HepG2 (cell line): ENCODE measurements around the gene FAM118B. TPM values are rescaled to one million over a fixed set of nuclear protein-coding genes. Genes with fewer than 3 reads are reported as not detected.

ENCODE experiments used
- ATF1 ChIP-seq: IDR thresholded peaks from 2 replicates; pipeline ENCODE4 v1.6.1; 2016; ENCODE audit warnings: mild to moderate bottlenecking, control low read depth
- BRD4 ChIP-seq: sonication (generic); formaldehyde crosslinking; IDR thresholded peaks from 2 replicates; pipeline ENCODE4 v1.4.0; 2020; ENCODE audit warnings: missing genetic modification reagents
- GABPB1 ChIP-seq: IDR thresholded peaks from 2 replicates; pipeline ENCODE4 v1.6.1; 2016; ENCODE audit warnings: mild to moderate bottlenecking, missing genetic modification reagents, moderate library complexity, missing compliant biosample characterization
- HES4 ChIP-seq: sonication (generic); formaldehyde crosslinking; IDR thresholded peaks from 2 replicates; pipeline ENCODE4 v1.9.0; 2021; ENCODE audit warnings: mild to moderate bottlenecking, missing genetic modification reagents, borderline replicate concordance
- HMGA1 ChIP-seq: sonication (generic); formaldehyde crosslinking; conservative IDR thresholded peaks from 2 replicates; pipeline ENCODE4 v1.4.0; 2020; ENCODE audit warnings: missing genetic modification reagents
- LRRFIP1 ChIP-seq: sonication (generic); formaldehyde crosslinking; conservative IDR thresholded peaks from 2 replicates; pipeline ENCODE4 v1.4.0; 2020; ENCODE audit warnings: missing genetic modification reagents
- MXD4 ChIP-seq: IDR thresholded peaks from 2 replicates; pipeline ENCODE4 v1.6.1; 2016; ENCODE audit warnings: mild to moderate bottlenecking, missing biosample characterization, missing genetic modification reagents
- RAD21 ChIP-seq: fragments of 450-650 bp; formaldehyde crosslinking; IDR thresholded peaks from 2 replicates; pipeline ENCODE4 v1.5.0; 2020; ENCODE audit warnings: mild to moderate bottlenecking
- SSRP1 ChIP-seq: IDR thresholded peaks from 2 replicates; pipeline ENCODE4 v1.6.1; 2016; ENCODE audit warnings: control low read depth
- ZBTB10 ChIP-seq: sonication (generic); formaldehyde crosslinking; IDR thresholded peaks from 2 replicates; pipeline ENCODE4 v1.4.0; 2020; ENCODE audit warnings: missing genetic modification reagents, borderline replicate concordance
- ZNF292 ChIP-seq: sonication (generic); formaldehyde crosslinking; IDR thresholded peaks from 2 replicates; pipeline ENCODE4 v1.8.1; 2022; ENCODE audit warnings: mild to moderate bottlenecking, low read depth, missing genetic modification reagents, borderline replicate concordance
- ZNF484 ChIP-seq: sonication (generic); formaldehyde crosslinking; IDR thresholded peaks from 2 replicates; pipeline ENCODE4 v1.5.1; 2020; ENCODE audit warnings: mild to moderate bottlenecking, low read depth, missing genetic modification reagents, borderline replicate concordance
- ZNF556 ChIP-seq: sonication (generic); formaldehyde crosslinking; IDR thresholded peaks from 2 replicates; pipeline ENCODE4 v1.4.0; 2020; ENCODE audit warnings: mild to moderate bottlenecking, missing genetic modification reagents, borderline replicate concordance
- ZNF598 ChIP-seq: sonication (generic); formaldehyde crosslinking; IDR thresholded peaks from 2 replicates; pipeline ENCODE4 v1.5.1; 2020; ENCODE audit warnings: mild to moderate bottlenecking, missing genetic modification reagents, borderline replicate concordance
- ZNF790 ChIP-seq: sonication (generic); formaldehyde crosslinking; IDR thresholded peaks from 2 replicates; pipeline ENCODE4 v1.8.0; 2022; ENCODE audit warnings: missing genetic modification reagents, mild to moderate bottlenecking, borderline replicate concordance
- polyA plus RNA-seq, 8 experiments: library from polyadenylated mRNA; depleted of rRNA in 3 of 8; stranded (reverse) in 7 of 8; unstranded in 1 of 8; fragments of >200 nt; fragmentation: Illumina TruSeq in 4 of 8; extraction: Trizol in 4 of 8; gene quantifications; 2 replicates each; pipeline versions ENCODE4 v1.2.1 to v1.2.3, GENCODE V29; 2011 to 2016; ENCODE audit warnings: low read depth in 4 of 8, missing spikeins in 1 of 8, mixed read lengths in 1 of 8; ENCODE audit not compliant: insufficient read depth in 1 of 8
- total RNA-seq, 5 experiments: library from RNA; depleted of rRNA; stranded (reverse); fragments of >200 nt; fragmentation: Illumina TruSeq; extraction: Trizol; gene quantifications; 2 replicates each; pipeline ENCODE4 v1.2.3, GENCODE V29; 2016; ENCODE audit warnings: low read depth in 1 of 5
- TF ChIP-seq, protein P1 (sequence below): sonication (generic); formaldehyde crosslinking; IDR thresholded peaks from 2 replicates; pipeline ENCODE4 v1.4.0; 2020; ENCODE audit warnings: missing genetic modification reagents, borderline replicate concordance
- TF ChIP-seq, protein P2 (sequence below): sonication (generic); formaldehyde crosslinking; IDR thresholded peaks from 2 replicates; pipeline ENCODE4 v1.5.0; 2020; ENCODE audit warnings: missing genetic modification reagents
- TF ChIP-seq, protein P3 (sequence below): sonication (generic); formaldehyde crosslinking; IDR thresholded peaks from 2 replicates; pipeline ENCODE4 v1.4.0; 2020; ENCODE audit warnings: missing genetic modification reagents

The FAM118B gene
- total and polyA plus RNA-seq, 2 of the 13 experiments (the other 11 are each of a cell fraction or from before 2014, with no cell fraction given), result 10.2 to 25.7 TPM

GRCh38 chr11:126303623-126304456 is 92.3 kb downstream of the FAM118B start, which contains the start of gene DCPS (continued):
- no peak for TF ChIP-seq HMGA1 (CRISPR knock-in tag)
- peak; percentile 93; the same call in 1 of the 2 replicates for TF ChIP-seq HES4 (CRISPR knock-in tag)
- TF ChIP-seq, protein P1, sequence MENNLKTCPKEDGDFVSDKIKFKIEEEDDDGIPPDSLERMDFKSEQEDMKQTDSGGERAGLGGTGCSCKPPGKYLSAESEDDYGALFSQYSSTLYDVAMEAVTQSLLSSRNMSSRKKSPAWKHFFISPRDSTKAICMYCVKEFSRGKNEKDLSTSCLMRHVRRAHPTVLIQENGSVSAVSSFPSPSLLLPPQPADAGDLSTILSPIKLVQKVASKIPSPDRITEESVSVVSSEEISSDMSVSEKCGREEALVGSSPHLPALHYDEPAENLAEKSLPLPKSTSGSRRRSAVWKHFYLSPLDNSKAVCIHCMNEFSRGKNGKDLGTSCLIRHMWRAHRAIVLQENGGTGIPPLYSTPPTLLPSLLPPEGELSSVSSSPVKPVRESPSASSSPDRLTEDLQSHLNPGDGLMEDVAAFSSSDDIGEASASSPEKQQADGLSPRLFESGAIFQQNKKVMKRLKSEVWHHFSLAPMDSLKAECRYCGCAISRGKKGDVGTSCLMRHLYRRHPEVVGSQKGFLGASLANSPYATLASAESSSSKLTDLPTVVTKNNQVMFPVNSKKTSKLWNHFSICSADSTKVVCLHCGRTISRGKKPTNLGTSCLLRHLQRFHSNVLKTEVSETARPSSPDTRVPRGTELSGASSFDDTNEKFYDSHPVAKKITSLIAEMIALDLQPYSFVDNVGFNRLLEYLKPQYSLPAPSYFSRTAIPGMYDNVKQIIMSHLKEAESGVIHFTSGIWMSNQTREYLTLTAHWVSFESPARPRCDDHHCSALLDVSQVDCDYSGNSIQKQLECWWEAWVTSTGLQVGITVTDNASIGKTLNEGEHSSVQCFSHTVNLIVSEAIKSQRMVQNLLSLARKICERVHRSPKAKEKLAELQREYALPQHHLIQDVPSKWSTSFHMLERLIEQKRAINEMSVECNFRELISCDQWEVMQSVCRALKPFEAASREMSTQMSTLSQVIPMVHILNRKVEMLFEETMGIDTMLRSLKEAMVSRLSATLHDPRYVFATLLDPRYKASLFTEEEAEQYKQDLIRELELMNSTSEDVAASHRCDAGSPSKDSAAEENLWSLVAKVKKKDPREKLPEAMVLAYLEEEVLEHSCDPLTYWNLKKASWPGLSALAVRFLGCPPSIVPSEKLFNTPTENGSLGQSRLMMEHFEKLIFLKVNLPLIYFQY, result peak; percentile 86
- peak; percentile 84 for TF ChIP-seq GABPB1 (CRISPR knock-in tag)
- TF ChIP-seq, protein P2, sequence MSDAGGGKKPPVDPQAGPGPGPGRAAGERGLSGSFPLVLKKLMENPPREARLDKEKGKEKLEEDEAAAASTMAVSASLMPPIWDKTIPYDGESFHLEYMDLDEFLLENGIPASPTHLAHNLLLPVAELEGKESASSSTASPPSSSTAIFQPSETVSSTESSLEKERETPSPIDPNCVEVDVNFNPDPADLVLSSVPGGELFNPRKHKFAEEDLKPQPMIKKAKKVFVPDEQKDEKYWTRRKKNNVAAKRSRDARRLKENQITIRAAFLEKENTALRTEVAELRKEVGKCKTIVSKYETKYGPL (CRISPR knock-in tag), result no peak; the same call in 1 of the 2 replicates
- TF ChIP-seq RAD21, result no peak
- TF ChIP-seq ZBTB10 (CRISPR knock-in tag), result no peak
- peak; percentile 97 for TF ChIP-seq ZNF598 (CRISPR knock-in tag)
- TF ChIP-seq ATF1 (CRISPR knock-in tag), result no peak
- peak; percentile 85; the same call in 1 of the 2 replicates for TF ChIP-seq ZNF556 (CRISPR knock-in tag)
- peak; percentile 73; the same call in 1 of the 2 replicates for TF ChIP-seq ZNF484
- peak; percentile 50; the same call in 1 of the 2 replicates for TF ChIP-seq ZNF790 (CRISPR knock-in tag)
- peak; percentile 95 for TF ChIP-seq BRD4 (CRISPR knock-in tag)
- peak; percentile 65; the same call in 1 of the 2 replicates for TF ChIP-seq LRRFIP1 (CRISPR knock-in tag)
- TF ChIP-seq, protein P3, sequence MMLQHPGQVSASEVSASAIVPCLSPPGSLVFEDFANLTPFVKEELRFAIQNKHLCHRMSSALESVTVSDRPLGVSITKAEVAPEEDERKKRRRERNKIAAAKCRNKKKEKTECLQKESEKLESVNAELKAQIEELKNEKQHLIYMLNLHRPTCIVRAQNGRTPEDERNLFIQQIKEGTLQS (CRISPR knock-in tag), result no peak; the same call in 1 of the 2 replicates
- TF ChIP-seq MXD4 (CRISPR knock-in tag), result peak; percentile 96
- TF ChIP-seq ZNF292 (CRISPR knock-in tag), result no peak
- TF ChIP-seq SSRP1, result 0 out of 2 replicates have a peak, but pooled peaks have one; percentile 55
